WTC11 (cell line): ENCODE data around the gene RIN2. TPM values are rescaled to one million over a fixed set of nuclear protein-coding genes. Genes with fewer than 3 reads are reported as not detected.

Experiments
- ATAC-seq: fragments of 200-7000 bp; cut with Tn5 transposase; 2 replicates; pipeline ENCODE4 v1.10.0; 2021; ENCODE audit warnings: mild to moderate bottlenecking, moderate library complexity
- CTCF ChIA-PET: fragments of 300-600 bp; sonication (Branson Sonifier 250); formaldehyde crosslinking; loops from one replicate; lab custom pipeline; 2021; ENCODE audit warnings: antibody characterized with exemption; lab: Charles Lee
- POLR2A ChIA-PET: fragments of 350-600 bp; sonication (Branson Sonifier 250); formaldehyde crosslinking; loops from one replicate; lab custom pipeline; 2021; ENCODE audit warnings: antibody characterized with exemption; lab: Charles Lee
- DNase-seq: peaks from one replicate; pipeline ENCODE4 v3.0.0; 2021; ENCODE audit warnings: low spot score
- H3K27ac Mint-ChIP-seq: 2 replicates; pipeline ENCODE4 v1.8.0; 2021; ENCODE audit warnings: mixed read lengths
- H3K27me3 Mint-ChIP-seq: 2 replicates; pipeline ENCODE4 v1.8.0; 2021; ENCODE audit warnings: low read depth, mild to moderate bottlenecking, moderate library complexity, mixed read lengths
- H3K36me3 Mint-ChIP-seq: 2 replicates; pipeline ENCODE4 v1.8.0; 2021; ENCODE audit warnings: mixed read lengths
- H3K4me1 Mint-ChIP-seq: 2 replicates; pipeline ENCODE4 v1.8.0; 2022; ENCODE audit warnings: mixed read lengths
- H3K4me3 Mint-ChIP-seq: 2 replicates; pipeline ENCODE4 v1.8.0; 2021; ENCODE audit warnings: mild to moderate bottlenecking, moderate library complexity, mixed read lengths
- H3K9me3 Mint-ChIP-seq: 2 replicates; pipeline ENCODE4 v1.8.0; 2021; ENCODE audit warnings: mixed read lengths
- AFF4 ChIP-seq: sonication (generic); formaldehyde crosslinking; IDR thresholded peaks from 2 replicates; pipeline ENCODE4 v1.8.1; 2023; ENCODE audit warnings: mild to moderate bottlenecking, missing genetic modification reagents, borderline replicate concordance
- E2F4 ChIP-seq: sonication (generic); formaldehyde crosslinking; IDR thresholded peaks from 2 replicates; pipeline ENCODE4 v1.8.1; 2022; ENCODE audit warnings: low read depth, mild to moderate bottlenecking, moderate library complexity, missing genetic modification reagents, borderline replicate concordance
- ESRRA ChIP-seq: sonication (generic); formaldehyde crosslinking; IDR thresholded peaks from 2 replicates; pipeline ENCODE4 v1.8.1; 2022; ENCODE audit warnings: mild to moderate bottlenecking, missing genetic modification reagents, borderline replicate concordance
- MLX ChIP-seq: sonication (generic); formaldehyde crosslinking; IDR thresholded peaks from 2 replicates; pipeline ENCODE4 v1.8.1; 2023; ENCODE audit warnings: mild to moderate bottlenecking, missing genetic modification reagents, moderate library complexity
- NR1H2 ChIP-seq: sonication (generic); formaldehyde crosslinking; IDR thresholded peaks from 2 replicates; pipeline ENCODE4 v1.9.0; 2021; ENCODE audit warnings: mild to moderate bottlenecking, moderate library complexity, missing genetic modification reagents
- PRDM15 ChIP-seq: sonication (generic); formaldehyde crosslinking; IDR thresholded peaks from 2 replicates; pipeline ENCODE4 v1.8.0; 2022; ENCODE audit warnings: missing genetic modification reagents
- SOX15 ChIP-seq: fragments of 250-450 bp; sonication (Bioruptor Pico); IDR thresholded peaks from 2 replicates; pipeline ENCODE4 v1.9.0; 2021; ENCODE audit warnings: mild to moderate bottlenecking
- ZNF138 ChIP-seq: sonication (generic); formaldehyde crosslinking; conservative IDR thresholded peaks from 2 replicates; pipeline ENCODE4 v1.8.1; 2022; ENCODE audit warnings: mild to moderate bottlenecking, moderate library complexity, missing genetic modification reagents
- ZNF219 ChIP-seq: sonication (generic); formaldehyde crosslinking; IDR thresholded peaks from 2 replicates; pipeline ENCODE4 v1.8.0; 2023; ENCODE audit warnings: missing genetic modification reagents, mild to moderate bottlenecking, borderline replicate concordance
- ZNF396 ChIP-seq: fragments of 250-450 bp; sonication (Bioruptor Pico); IDR thresholded peaks from 2 replicates; pipeline ENCODE4 v1.8.0; 2021; ENCODE audit warnings: mild to moderate bottlenecking, moderate library complexity, borderline replicate concordance
- ZNF416 ChIP-seq: fragments of 250-450 bp; sonication (Bioruptor Pico); IDR thresholded peaks from 2 replicates; pipeline ENCODE4 v1.9.0; 2021; ENCODE audit warnings: mild to moderate bottlenecking, inconsistent platforms
- ZNF423 ChIP-seq: fragments of 250-450 bp; sonication (Bioruptor Pico); IDR thresholded peaks from 2 replicates; pipeline ENCODE4 v2.1.2; 2022; ENCODE audit warnings: mild to moderate bottlenecking, moderate library complexity
- ZNF512 ChIP-seq: sonication (generic); formaldehyde crosslinking; IDR thresholded peaks from 2 replicates; pipeline ENCODE4 v1.8.1; 2022; ENCODE audit warnings: missing genetic modification reagents, borderline replicate concordance
- total RNA-seq: library from RNA; stranded (reverse); gene quantifications from 3 replicates; pipeline ENCODE4 v1.2.3, GENCODE V29; 2021

RIN2 gene
- total RNA-seq, 1 experiment from 2014 or later: 4.3 TPM

- Mint-ChIP-seq H3K4me1 (no peaks in the 10 kb centered on the region), H3K36me3 (no peaks in the 10 kb centered on the region), H3K4me3 (no peak overlapping the region), H3K27me3 (no peaks in the 10 kb centered on the region), H3K27ac (no peak overlapping the region), H3K9me3 (no peaks in the 10 kb centered on the region)
- CTCF ChIA-PET: no interaction called here
- no peak for ATAC-seq
- POLR2A ChIA-PET: no interaction called here
- TF ChIP-seq MLX (CRISPR knock-in tag) (no peak), ZNF396 (CRISPR knock-in tag) (no peak), ZNF138 (CRISPR knock-in tag) (no peak), SOX15 (CRISPR knock-in tag) (no peak), E2F4 (CRISPR knock-in tag) (no peak), ZNF423 (CRISPR knock-in tag) (no peak), ZNF416 (CRISPR knock-in tag) (no peak), AFF4 (no peak), ESRRA (CRISPR knock-in tag) (no peak), PRDM15 (no peak)
- no peak for DNase-seq
Measured at GRCh38 chr20:19725373-19725772, 32.7 kb upstream of the RIN2 start.

GRCh38 chr20:19725814-19726525 lies 32.1 kb upstream of the RIN2 start:
- H3K4me1 Mint-ChIP-seq: no peaks in the 10 kb centered on the region
- no peak overlapping the region for H3K4me3 Mint-ChIP-seq
- ATAC-seq: no peak
- H3K36me3 Mint-ChIP-seq: no peaks in the 10 kb centered on the region
- no peaks in the 10 kb centered on the region for H3K9me3 Mint-ChIP-seq
- CTCF ChIA-PET: no interaction called here
- TF ChIP-seq ZNF219 (no peak), ZNF512 (CRISPR knock-in tag) (no peak), NR1H2 (CRISPR knock-in tag) (no peak), ZNF396 (CRISPR knock-in tag) (no peak)
- TF ChIP-seq, all 79 proteins: peak for 0
- Mint-ChIP-seq H3K27ac (no peak overlapping the region), H3K27me3 (no peaks in the 10 kb centered on the region)
- DNase-seq: no peak
- POLR2A ChIA-PET: no interaction called here
